ENCODE measurements around the gene PTPRJ. TPM values are rescaled to one million over a fixed set of nuclear protein-coding genes. Genes with fewer than 3 reads are reported as not detected.
"Not testable (repeated sequence)": the region's sequence is repeated elsewhere in the genome, so short reads cannot be mapped to it uniquely, and the experiment has no call there.

PTPRJ gene
- total RNA-seq, 2 experiments from 2014 or later = 8.2 to 10.7 TPM

DNA sequence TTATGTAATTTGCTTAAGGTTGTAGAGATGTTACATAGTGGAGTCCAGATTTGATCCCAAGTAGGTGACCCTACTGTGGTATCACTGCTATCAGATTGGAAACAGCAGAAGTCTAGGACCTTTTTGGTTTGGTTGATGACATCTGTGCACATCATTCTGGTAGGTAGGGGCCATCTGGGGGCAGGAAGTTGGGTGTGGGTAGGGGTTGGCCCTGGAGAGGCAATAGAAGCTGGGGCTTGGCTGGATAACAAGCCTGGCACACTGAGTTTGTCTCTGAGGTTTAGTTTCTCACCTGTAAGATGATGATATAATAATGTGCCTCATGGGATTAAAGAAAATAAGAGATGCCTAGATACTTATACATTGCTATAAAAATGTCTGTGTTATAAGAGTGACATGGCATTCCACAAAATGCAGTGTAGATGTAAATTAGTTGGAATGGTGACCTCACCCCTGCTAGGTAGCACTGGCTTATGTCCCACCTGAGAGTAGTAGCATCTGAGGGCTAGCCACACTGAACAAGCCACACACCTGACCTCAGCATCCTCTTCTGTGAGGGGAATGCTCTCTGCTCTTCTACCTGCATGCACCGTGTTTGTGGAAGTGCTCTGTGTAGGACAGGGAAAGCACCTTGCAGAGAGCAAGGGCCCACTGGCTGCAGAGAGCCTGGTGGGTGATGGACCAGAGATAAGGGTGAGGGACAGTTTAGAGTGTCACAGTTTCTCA, 36.9 kb downstream of the PTPRJ start:
- no peaks in the 10 kb centered on the region for H3K9me3 Mint-ChIP-seq
- CTCF ChIA-PET = interaction anchor here (0.6 to 0.9 kb wide), 3 partner anchors 7 to 39 kb away, joined by 3 to 5 read pairs (median 4); no protein-coding TSS in a partner anchor
- H3K4me3 Mint-ChIP-seq = no peak overlapping the region
- peak; percentile 84 for DNase-seq
- H3K27me3 Mint-ChIP-seq (ENCODE audit: low read depth) = no peaks in the 10 kb centered on the region
- H3K27ac Mint-ChIP-seq = no peak overlapping the region
- intact Hi-C loops (cut with micrococcal nuclease) = loop anchor here (1.0 kb wide), 4 partner anchors 11 to 38 kb away; no protein-coding TSS in a partner anchor
- H3K36me3 Mint-ChIP-seq (ENCODE audit: low read depth) = no peaks in the 10 kb centered on the region
- peaks cover 78% of the 10 kb centered on the region for H3K4me1 Mint-ChIP-seq (ENCODE audit: low read depth)

DNA sequence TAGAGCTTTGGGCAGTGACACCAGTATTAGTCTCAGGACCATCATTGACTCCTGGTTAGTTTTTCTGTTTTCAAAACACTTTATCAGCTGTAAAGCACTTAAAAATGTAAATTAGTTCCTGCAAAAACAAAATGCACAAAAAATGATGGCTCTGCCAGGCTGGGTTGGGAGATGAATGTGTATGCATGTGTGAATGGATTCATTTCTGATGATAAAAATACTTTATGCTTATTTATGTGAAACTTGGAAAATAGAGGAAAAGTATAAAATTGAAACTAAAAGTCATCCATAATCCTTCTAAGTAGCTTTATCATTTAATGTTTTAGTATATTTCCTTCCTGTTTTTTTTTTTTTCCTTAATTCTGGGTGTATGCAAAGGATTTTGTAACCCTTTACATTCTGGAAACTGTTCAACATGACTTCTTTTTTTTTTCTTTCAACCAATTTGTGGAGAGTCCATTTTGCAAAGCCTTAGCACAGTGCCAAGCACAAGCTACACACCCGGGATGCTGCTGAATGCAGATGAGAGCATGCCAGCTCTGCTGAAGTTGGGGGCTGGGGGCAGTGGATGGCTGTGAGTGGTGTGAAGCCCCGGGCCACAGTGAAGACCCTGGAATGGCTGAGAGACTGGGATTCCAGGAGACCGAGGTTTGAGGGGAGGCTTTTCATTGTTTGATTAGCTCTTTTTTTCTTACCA, 37.6 kb downstream of the PTPRJ start:
- no peaks in the 10 kb centered on the region for H3K9me3 Mint-ChIP-seq
- no peak for DNase-seq
- no peaks in the 10 kb centered on the region for H3K27me3 Mint-ChIP-seq (ENCODE audit: low read depth)
- H3K4me3 Mint-ChIP-seq = no peak overlapping the region
- peaks cover 76% of the 10 kb centered on the region for H3K4me1 Mint-ChIP-seq (ENCODE audit: low read depth)
- intact Hi-C loops (cut with micrococcal nuclease) = loop anchor here (1.0 kb wide), 4 partner anchors 12 to 37 kb away; no protein-coding TSS in a partner anchor
- peak overlapping the region; percentile 41 for H3K27ac Mint-ChIP-seq
- no peaks in the 10 kb centered on the region for H3K36me3 Mint-ChIP-seq (ENCODE audit: low read depth)
- CTCF ChIA-PET = interaction anchor here (0.6 to 1.0 kb wide), 8 partner anchors 8 to 91 kb away, joined by 3 to 6 read pairs (median 4); no protein-coding TSS in a partner anchor

GRCh38 chr11:48018528-48019216, 38.3 kb downstream of the PTPRJ start:
- Mint-ChIP-seq H3K4me1 (ENCODE audit: low read depth) (peaks cover 73% of the 10 kb centered on the region), H3K27me3 (ENCODE audit: low read depth) (no peaks in the 10 kb centered on the region)

DNA sequence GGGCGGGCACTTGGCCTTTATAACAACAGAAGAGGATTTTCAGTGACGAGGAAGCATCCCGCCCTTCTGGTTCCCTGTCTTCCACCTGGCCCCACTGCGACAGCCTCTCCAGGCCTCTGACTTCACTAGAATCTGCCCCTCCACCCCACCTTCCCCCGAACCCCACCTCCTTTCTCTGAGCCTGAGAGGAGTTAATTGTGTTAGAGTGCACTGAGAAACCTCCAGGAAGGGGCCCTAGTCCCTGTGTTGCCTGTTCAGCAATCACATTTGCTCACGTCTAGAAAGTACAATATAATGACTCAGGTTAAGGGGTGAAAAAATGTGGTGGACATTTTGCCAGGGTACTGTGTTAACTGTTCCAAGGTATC, 38.8 kb downstream of the PTPRJ start:
- Mint-ChIP-seq H3K4me1 (ENCODE audit: low read depth) (peaks cover 69% of the 10 kb centered on the region), H3K4me3 (no peak overlapping the region)

More at GRCh38 chr11:48018528-48019216, 38.3 kb downstream of the PTPRJ start:
- peak overlapping the region; percentile 54 for H3K27ac Mint-ChIP-seq
- no peaks in the 10 kb centered on the region for H3K9me3 Mint-ChIP-seq
- no peak for DNase-seq
- H3K36me3 Mint-ChIP-seq (ENCODE audit: low read depth) = no peaks in the 10 kb centered on the region
- no peak overlapping the region for H3K4me3 Mint-ChIP-seq
- intact Hi-C loops (cut with micrococcal nuclease) = no loop called here
- CTCF ChIA-PET = interaction anchor here (0.7 to 2.0 kb wide), 7 partner anchors 16 to 91 kb away, joined by 3 to 7 read pairs (median 3); no protein-coding TSS in a partner anchor

DNA sequence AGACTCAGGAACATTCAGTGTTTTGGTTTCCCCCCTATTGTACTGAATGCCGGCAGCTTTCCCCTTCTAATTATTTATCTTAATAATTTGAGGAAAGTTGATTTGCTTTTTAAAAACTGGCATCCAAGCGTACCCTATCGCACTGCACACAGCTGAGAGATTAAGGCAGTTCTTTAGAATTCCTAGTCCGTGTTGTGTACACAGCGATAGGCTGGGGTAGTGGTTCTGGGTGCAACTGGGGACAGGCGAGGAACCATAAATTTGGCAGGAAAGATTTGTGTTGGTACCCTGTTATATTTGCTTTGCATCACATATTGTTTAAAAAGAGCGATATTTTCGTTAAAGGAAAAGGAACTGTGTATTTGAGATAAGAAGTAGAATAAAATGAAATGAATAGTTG, 39.2 kb downstream of the PTPRJ start:
- H3K9me3 Mint-ChIP-seq = no peaks in the 10 kb centered on the region
- CTCF ChIA-PET = interaction anchor here (1.0 to 2.0 kb wide), 4 partner anchors 10 to 88 kb away, joined by 4 to 10 read pairs (median 6); no protein-coding TSS in a partner anchor
- H3K4me1 Mint-ChIP-seq (ENCODE audit: low read depth) = peaks cover 67% of the 10 kb centered on the region
- no peaks in the 10 kb centered on the region for H3K36me3 Mint-ChIP-seq (ENCODE audit: low read depth)
- intact Hi-C loops (cut with micrococcal nuclease) = no loop called here
- H3K27me3 Mint-ChIP-seq (ENCODE audit: low read depth) = no peaks in the 10 kb centered on the region
- no peak overlapping the region for H3K4me3 Mint-ChIP-seq
- H3K27ac Mint-ChIP-seq = no peak overlapping the region
- no peak for DNase-seq

More for the DNA sequence above, 38.8 kb downstream of the PTPRJ start:
- CTCF ChIA-PET = interaction anchor here (1.0 to 2.0 kb wide), 2 partner anchors 30 to 84 kb away, joined by 3 to 7 read pairs; no protein-coding TSS in a partner anchor
- intact Hi-C loops (cut with micrococcal nuclease) = no loop called here
- Mint-ChIP-seq H3K9me3 (no peaks in the 10 kb centered on the region), H3K27ac (peak overlapping the region; percentile 54), H3K36me3 (ENCODE audit: low read depth) (no peaks in the 10 kb centered on the region), H3K27me3 (ENCODE audit: low read depth) (no peaks in the 10 kb centered on the region)
- peak; percentile 55 for DNase-seq

- CTCF ChIA-PET = interaction anchor here (1.0 to 2.0 kb wide), 5 partner anchors 10 to 88 kb away, joined by 3 to 10 read pairs (median 4); no protein-coding TSS in a partner anchor
- no peaks in the 10 kb centered on the region for H3K9me3 Mint-ChIP-seq
- no peaks in the 10 kb centered on the region for H3K36me3 Mint-ChIP-seq (ENCODE audit: low read depth)
- H3K27ac Mint-ChIP-seq = peak overlapping the region; percentile 61
- H3K4me3 Mint-ChIP-seq = no peak overlapping the region
- H3K4me1 Mint-ChIP-seq (ENCODE audit: low read depth) = peaks cover 64% of the 10 kb centered on the region
- intact Hi-C loops (cut with micrococcal nuclease) = loop anchor here (1.0 kb wide), 1 partner anchor 11 kb away; no protein-coding TSS in a partner anchor
- H3K27me3 Mint-ChIP-seq (ENCODE audit: low read depth) = no peaks in the 10 kb centered on the region
- DNase-seq = peak; percentile 61
Measured at GRCh38 chr11:48020092-48020755, 39.9 kb downstream of the PTPRJ start.

GRCh38 chr11:48021201-48021820, 41.0 kb downstream of the PTPRJ start:
- H3K27ac Mint-ChIP-seq; CTCF ChIA-PET; DNase-seq; H3K9me3 Mint-ChIP-seq; intact Hi-C loops (cut with micrococcal nuclease); H3K27me3 Mint-ChIP-seq (ENCODE audit: low read depth); H3K4me3 Mint-ChIP-seq; H3K36me3 Mint-ChIP-seq (ENCODE audit: low read depth): not testable (repeated sequence)
- peaks cover 56% of the 10 kb centered on the region for H3K4me1 Mint-ChIP-seq (ENCODE audit: low read depth)

DNA sequence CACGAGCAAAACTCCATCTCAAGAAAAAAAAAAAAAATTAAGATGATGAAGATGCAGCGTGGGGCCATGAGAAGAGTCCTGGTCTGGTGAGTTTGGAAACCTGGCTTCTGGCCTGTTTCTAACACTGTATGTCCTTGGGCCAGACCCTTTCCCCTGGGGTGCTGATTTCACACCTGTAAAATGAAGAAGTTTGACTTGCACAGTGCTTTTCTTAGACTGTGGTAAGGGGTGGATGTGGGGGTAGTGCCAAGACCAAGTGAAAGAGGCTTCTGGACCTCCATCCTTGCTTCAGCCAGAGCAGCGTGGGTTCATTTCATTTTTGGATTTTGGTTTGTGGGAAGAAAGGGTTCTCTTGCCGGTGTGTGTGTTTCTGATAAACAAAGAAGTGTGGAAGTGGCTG, 42.1 kb downstream of the PTPRJ start:
- Mint-ChIP-seq H3K27ac (peak overlapping the region; percentile 18), H3K9me3 (no peaks in the 10 kb centered on the region), H3K4me3 (no peak overlapping the region), H3K4me1 (ENCODE audit: low read depth) (peaks cover 46% of the 10 kb centered on the region), H3K27me3 (ENCODE audit: low read depth) (no peaks in the 10 kb centered on the region), H3K36me3 (ENCODE audit: low read depth) (no peaks in the 10 kb centered on the region)
- DNase-seq = no peak
- CTCF ChIA-PET = no interaction called here
- intact Hi-C loops (cut with micrococcal nuclease) = no loop called here

DNA sequence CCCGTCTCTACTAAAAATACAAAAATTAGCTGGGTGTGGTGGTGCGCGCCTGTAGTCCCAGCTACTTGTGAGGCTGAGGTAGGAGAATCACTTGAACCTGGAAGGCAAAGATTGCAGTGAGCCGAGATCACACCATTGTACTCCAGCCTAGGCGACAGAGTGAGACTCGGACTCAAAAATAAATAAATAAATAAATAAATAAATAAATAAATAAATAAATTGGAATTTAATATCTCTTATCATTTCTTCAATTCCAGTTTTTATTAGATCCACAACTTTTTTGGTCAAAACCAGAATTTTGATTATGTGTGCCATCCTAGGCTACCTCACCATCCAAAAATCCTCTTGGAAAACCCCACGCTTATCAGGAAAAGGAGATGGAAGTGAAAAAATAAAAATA, 43.2 kb downstream of the PTPRJ start:
- DNase-seq; intact Hi-C loops (cut with micrococcal nuclease); H3K27ac Mint-ChIP-seq; H3K4me3 Mint-ChIP-seq; H3K27me3 Mint-ChIP-seq (ENCODE audit: low read depth); H3K36me3 Mint-ChIP-seq (ENCODE audit: low read depth); H3K9me3 Mint-ChIP-seq: not testable (repeated sequence)
- peaks cover 35% of the 10 kb centered on the region for H3K4me1 Mint-ChIP-seq (ENCODE audit: low read depth)
- CTCF ChIA-PET = interaction anchor here (1.5 kb wide), 1 partner anchor 14 kb away, joined by 3 read pairs; no protein-coding TSS in a partner anchor

DNA sequence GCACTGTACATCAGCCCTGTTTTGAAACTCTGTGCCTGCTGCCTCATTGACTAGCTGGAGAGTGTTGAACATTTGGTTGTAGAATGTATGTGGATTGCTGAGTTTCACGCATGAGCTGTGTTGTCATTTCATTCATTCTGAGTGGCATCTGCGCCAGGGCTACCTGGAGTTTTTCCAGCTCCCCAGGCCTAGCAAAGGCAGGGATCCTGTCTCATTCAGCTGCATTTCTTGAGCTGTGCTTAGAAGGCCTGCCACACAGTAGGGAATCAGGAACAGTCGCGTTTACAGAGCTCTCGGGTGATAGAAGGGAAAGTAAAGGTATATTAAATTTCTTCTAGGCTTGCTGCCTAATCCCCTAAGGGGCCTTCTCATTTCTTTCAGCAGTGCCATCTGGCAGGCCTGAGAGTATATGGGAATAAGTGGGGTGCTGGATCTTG, 44.3 kb downstream of the PTPRJ start:
- no peaks in the 10 kb centered on the region for H3K36me3 Mint-ChIP-seq (ENCODE audit: low read depth)
- peaks cover 34% of the 10 kb centered on the region for H3K4me1 Mint-ChIP-seq (ENCODE audit: low read depth)
- no peak overlapping the region for H3K27ac Mint-ChIP-seq
- intact Hi-C loops (cut with micrococcal nuclease) = no loop called here
- DNase-seq = no peak
- H3K9me3 Mint-ChIP-seq = no peaks in the 10 kb centered on the region
- no peaks in the 10 kb centered on the region for H3K27me3 Mint-ChIP-seq (ENCODE audit: low read depth)
- CTCF ChIA-PET = no interaction called here
- no peak overlapping the region for H3K4me3 Mint-ChIP-seq

DNA sequence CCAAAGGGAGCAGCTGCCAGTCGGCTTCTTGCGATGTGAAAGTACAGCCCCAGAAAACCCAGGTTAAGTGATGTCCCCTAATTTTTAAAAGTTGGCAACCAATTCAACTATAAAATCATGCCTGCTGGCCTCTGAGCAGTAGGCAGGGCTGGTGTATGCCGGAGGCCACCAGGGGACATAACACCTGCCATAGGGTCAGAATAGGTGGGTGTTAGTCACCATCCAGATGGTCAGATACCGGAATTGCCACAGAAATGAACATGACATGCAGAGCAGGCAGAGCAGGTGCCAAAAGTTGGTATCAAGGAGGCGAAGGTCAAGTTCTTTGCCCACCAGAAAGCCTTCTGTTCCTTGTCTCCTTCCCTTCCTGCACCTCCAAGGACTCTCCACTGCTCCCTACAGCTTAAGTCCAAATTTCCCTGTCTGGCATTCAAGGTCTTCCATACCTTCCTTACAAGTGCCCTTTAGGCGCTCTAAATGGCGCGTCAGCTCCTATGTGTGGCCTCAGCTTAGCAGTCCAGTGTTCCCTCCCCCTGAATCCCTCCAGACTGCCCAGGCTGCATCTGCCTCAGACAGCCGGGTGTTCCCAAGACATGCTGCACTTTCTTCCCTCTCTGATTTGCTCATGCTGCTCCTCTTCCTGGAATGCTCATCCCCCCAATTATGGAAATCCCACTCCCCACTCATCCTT, 45.1 kb downstream of the PTPRJ start:
- no peaks in the 10 kb centered on the region for H3K36me3 Mint-ChIP-seq (ENCODE audit: low read depth)
- DNase-seq = no peak
- intact Hi-C loops (cut with micrococcal nuclease) = no loop called here
- H3K9me3 Mint-ChIP-seq = no peaks in the 10 kb centered on the region
- H3K4me3 Mint-ChIP-seq = no peak overlapping the region
- H3K27ac Mint-ChIP-seq = no peak overlapping the region
- H3K4me1 Mint-ChIP-seq (ENCODE audit: low read depth) = peaks cover 34% of the 10 kb centered on the region
- CTCF ChIA-PET = interaction anchor here (0.6 kb wide), 1 partner anchor 91 kb away, joined by 4 read pairs; no protein-coding TSS in a partner anchor
- no peaks in the 10 kb centered on the region for H3K27me3 Mint-ChIP-seq (ENCODE audit: low read depth)

Data from activated naive CD4-positive, alpha-beta T cell treated with anti-CD3 and anti-CD28 coated beads for 36 hours (primary cell).